GM10248 (cell line): ENCODE measurements around the gene MAGEA2B.
"Not testable (repeated sequence)": the region's sequence is repeated elsewhere in the genome, so short reads cannot be mapped to it uniquely, and the experiment has no call there.

Experiments used
- CTCF ChIA-PET: fragments of 300-600 bp; sonication (Branson Sonifier 250); formaldehyde crosslinking; extraction: SDS; loops from one replicate; lab custom pipeline; 2021; ENCODE audit warnings: antibody characterized with exemption; lab: Yijun Ruan, JAX
- POLR2A ChIA-PET: fragments of 350-650 bp; sonication (Branson Sonifier 250); formaldehyde crosslinking; extraction: SDS; loops from one replicate; lab custom pipeline; 2020; ENCODE audit warnings: antibody characterized with exemption; lab: Yijun Ruan, JAX
- DNase-seq: peaks from one replicate; pipeline ENCODE4 v3.0.0; 2012; ENCODE audit errors: extremely low spot score
- TF ChIP-seq, protein P1 (sequence below): IDR thresholded peaks from 2 replicates; pipeline ENCODE4 v1.5.1; 2012; ENCODE audit warnings: mild to moderate bottlenecking, low read depth; ENCODE audit errors: extremely low read depth, missing control alignments, control extremely low read depth

Gene MAGEA2B, protein sequence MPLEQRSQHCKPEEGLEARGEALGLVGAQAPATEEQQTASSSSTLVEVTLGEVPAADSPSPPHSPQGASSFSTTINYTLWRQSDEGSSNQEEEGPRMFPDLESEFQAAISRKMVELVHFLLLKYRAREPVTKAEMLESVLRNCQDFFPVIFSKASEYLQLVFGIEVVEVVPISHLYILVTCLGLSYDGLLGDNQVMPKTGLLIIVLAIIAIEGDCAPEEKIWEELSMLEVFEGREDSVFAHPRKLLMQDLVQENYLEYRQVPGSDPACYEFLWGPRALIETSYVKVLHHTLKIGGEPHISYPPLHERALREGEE

DNA sequence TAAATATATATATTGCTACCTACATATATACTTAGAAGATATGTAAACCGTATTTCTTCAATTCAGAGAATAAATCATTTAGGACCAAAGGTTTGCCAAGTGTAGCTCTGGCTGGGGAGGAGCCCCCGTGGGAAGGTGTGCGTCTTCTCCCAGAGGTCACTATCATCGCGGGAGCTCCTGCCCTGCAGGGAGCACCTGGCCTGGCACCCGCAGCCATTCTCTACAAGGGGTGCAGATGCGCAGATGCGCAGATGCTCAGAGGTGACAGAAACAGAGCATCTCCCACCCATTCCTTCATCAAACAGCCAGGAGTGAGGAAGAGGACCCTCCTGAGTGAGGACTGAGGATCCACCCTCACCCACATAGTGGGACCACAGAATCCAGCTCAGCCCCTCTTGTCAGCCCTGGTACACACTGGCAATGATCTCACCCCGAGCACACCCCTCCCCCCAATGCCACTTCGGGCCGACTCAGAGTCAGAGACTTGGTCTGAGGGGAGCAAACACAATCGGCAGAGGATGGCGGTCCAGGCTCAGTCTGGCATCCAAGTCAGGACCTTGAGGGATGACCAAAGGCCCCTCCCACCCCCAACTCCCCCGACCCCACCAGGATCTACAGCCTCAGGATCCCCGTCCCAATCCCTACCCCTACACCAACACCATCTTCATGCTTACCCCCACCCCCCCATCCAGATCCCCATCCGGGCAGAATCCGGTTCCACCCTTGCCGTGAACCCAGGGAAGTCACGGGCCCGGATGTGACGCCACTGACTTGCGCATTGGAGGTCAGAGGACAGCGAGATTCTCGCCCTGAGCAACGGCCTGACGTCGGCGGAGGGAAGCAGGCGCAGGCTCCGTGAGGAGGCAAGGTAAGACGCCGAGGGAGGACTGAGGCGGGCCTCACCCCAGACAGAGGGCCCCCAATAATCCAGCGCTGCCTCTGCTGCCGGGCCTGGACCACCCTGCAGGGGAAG lies at the start of gene MAGEA2B:
TSS of gene MAGEA2B (plus strand) at position 814 of the 973 bp plus-strand sequence. CDS start 2,479 bp downstream, outside the sequence.
- DNase-seq, CTCF ChIA-PET, POLR2A ChIA-PET: not testable (repeated sequence)

DNA sequence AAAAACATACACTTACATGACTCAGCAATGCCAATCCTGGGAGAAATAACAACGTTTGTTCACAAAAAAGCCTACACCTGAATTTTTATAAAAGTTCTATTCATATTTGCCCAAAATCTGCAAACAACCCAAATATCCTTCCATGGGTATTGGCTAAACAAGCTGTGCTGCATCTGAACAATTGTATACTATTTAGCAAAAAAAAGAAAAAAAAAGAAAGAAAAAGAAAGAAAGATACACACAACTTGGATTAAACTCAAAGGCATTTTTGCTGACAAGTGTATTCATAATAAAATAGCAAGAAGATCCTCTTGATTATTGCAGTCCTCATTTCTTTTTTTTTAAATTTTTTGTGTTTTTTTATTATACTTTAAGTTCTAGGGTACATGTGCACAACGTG lies 40.3 kb upstream of the MAGEA2B start:
- no peak for DNase-seq
- TF ChIP-seq, protein P1, sequence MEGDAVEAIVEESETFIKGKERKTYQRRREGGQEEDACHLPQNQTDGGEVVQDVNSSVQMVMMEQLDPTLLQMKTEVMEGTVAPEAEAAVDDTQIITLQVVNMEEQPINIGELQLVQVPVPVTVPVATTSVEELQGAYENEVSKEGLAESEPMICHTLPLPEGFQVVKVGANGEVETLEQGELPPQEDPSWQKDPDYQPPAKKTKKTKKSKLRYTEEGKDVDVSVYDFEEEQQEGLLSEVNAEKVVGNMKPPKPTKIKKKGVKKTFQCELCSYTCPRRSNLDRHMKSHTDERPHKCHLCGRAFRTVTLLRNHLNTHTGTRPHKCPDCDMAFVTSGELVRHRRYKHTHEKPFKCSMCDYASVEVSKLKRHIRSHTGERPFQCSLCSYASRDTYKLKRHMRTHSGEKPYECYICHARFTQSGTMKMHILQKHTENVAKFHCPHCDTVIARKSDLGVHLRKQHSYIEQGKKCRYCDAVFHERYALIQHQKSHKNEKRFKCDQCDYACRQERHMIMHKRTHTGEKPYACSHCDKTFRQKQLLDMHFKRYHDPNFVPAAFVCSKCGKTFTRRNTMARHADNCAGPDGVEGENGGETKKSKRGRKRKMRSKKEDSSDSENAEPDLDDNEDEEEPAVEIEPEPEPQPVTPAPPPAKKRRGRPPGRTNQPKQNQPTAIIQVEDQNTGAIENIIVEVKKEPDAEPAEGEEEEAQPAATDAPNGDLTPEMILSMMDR = no peak
- POLR2A ChIA-PET = no interaction called here
- CTCF ChIA-PET = no interaction called here

DNA sequence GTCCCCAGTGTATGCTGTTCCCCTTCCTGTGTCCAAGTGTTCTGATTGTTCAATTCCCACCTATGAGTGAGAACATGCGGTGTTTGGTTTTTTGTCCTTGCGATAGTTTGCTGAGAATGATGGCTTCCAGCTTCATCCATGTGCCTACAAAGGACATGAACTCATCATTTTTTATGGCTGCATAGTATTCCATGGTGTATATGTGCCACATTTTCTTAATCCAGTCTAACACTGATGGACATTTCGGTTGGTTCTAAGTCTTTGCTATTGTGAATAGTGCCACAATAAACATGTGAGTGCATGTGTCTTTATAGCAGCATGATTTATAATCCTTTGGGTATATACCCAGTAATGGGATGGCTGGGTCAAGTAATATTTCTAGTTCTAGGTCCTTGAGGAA lies 39.8 kb upstream of the MAGEA2B start:
- POLR2A ChIA-PET, CTCF ChIA-PET, DNase-seq: not testable (repeated sequence)

DNA sequence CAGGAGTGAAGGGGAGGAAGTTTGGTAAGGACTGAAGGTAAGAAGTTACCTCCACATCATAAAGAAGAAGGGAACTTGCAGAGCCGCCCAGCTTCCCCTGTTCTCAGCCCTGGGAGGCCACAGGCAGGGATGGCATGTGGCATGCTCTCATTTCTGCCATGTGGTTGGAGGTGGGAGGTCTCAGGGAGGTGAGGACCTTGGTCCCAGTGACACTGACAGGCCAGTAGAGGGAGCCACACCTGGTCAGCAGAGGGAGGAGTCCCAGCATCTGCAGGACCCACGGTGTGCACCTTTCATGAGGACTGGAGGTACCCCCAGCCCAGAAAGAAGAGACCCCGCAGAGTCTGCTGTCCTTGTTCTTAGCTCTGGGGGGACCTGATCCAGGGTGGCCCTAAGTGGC lies 33.4 kb upstream of the MAGEA2B start:
- POLR2A ChIA-PET = not testable (repeated sequence)

DNA sequence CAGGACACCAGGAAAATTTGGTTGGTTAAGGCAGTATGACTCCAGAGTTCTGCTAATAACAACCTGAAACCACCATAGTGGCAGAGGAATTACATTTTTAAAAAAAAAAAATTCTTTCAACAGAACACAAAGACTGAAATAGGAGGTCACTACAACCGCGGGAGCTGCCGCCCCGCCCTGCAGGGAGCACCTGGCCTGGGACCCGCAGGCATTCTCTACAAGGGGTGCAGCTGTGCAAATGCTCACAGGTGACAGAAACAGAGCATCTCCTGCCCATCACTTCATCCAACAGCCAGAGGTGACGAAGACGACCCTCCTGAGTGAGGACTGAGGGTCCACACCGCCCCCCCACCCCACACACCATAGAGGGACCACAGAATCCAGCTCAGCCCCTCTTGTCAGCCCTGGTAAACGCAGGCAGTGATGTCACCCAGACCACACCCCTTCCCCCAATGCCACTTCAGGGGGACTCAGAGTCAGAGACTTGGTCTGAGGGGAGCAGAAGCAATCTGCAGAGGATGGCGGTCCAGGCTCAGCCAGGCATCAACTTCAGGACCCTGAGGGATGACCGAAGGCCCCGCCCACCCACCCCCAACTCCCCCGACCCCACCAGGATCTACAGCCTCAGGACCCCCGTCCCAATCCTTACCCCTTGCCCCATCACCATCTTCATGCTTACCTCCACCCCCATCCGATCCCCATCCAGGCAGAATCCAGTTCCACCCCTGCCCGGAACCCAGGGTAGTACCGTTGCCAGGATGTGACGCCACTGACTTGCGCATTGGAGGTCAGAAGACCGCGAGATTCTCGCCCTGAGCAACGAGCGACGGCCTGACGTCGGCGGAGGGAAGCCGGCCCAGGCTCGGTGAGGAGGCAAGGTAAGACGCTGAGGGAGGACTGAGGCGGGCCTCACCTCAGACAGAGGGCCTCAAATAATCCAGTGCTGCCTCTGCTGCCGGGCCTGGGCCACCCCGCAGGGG lies 16.2 kb upstream of the MAGEA2B start, which contains the start of gene MAGEA3:
TSS of gene MAGEA3 (plus strand) at position 843 of the 980 bp plus-strand sequence. CDS start 2,039 bp downstream, outside the sequence.
- CTCF ChIA-PET, POLR2A ChIA-PET, DNase-seq: not testable (repeated sequence)

More for the DNA sequence above, 33.4 kb upstream of the MAGEA2B start:
- CTCF ChIA-PET, DNase-seq: not testable (repeated sequence)

DNA sequence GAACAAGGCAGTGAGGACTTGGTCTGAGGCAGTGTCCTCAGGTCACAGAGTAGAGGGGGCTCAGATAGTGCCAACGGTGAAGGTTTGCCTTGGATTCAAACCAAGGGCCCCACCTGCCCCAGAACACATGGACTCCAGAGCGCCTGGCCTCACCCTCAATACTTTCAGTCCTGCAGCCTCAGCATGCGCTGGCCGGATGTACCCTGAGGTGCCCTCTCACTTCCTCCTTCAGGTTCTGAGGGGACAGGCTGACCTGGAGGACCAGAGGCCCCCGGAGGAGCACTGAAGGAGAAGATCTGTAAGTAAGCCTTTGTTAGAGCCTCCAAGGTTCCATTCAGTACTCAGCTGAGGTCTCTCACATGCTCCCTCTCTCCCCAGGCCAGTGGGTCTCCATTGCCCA lies 14.0 kb upstream of the MAGEA2B start:
- DNase-seq, POLR2A ChIA-PET, CTCF ChIA-PET: not testable (repeated sequence)

DNA sequence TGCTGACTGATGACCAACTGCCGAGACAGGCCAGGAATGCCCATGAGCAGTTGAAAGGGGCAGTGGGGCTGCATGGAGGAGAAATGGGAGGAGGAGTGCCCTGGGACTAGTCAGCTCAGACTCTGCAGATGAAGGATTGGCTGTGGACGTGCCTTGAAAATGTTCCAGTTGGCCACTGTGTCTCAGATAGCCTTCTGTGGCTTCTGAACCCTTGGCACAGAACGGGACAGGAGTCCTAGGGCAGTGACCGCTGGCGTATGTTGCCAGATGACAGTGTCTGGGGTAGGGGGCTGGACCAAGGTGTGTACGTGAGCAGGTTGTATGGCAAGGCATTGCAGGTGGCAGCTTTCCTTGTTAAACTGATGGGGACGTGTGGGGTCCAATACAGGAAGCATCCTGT lies 7.9 kb upstream of the MAGEA2B start:
- DNase-seq, CTCF ChIA-PET, POLR2A ChIA-PET: not testable (repeated sequence)

DNA sequence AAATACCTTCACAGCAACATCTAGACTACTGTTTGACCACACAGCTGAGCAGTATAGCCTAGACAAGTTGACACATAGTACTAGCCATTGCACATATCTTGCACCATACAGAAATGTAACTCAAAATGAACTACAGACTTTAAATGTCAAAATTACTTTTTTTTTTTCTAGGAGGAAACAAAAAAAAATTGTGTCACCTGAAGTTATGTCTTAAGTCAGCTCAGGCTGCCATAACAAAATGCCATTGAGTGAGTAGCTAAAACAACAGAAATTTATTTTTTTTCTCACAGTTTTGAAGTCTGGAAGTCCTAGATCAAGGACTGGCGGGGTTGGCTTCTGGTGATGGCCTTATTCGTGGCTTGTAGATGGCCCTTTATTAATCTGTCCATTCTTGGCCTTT lies 5.3 kb upstream of the MAGEA2B start, which contains the start of gene CSAG2:
TSS of gene CSAG2 (minus strand) at position 101 of the 400 bp plus-strand sequence. CDS start 161 bp downstream, outside the sequence.
- POLR2A ChIA-PET, DNase-seq, CTCF ChIA-PET: not testable (repeated sequence)

DNA sequence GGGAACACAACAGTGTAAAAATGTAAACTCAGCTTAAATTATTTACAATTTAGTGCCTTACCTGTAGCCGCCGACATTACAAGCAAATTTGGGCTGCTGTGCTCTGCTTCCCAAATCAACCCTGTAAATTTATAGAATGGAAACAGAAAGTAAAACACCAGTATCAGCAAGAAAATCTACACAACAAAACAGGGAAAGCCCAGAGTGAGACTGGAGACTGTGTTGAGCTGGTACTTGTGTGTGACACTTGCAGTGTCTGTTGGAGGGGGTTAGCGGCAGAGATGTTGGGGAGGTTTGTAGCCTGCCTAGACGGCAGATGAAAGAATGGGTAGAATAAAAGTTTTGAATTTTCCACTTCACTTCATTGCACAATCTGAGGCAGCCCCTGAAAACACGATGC lies 1.2 kb upstream of the MAGEA2B start:
- CTCF ChIA-PET, POLR2A ChIA-PET, DNase-seq: not testable (repeated sequence)

DNA sequence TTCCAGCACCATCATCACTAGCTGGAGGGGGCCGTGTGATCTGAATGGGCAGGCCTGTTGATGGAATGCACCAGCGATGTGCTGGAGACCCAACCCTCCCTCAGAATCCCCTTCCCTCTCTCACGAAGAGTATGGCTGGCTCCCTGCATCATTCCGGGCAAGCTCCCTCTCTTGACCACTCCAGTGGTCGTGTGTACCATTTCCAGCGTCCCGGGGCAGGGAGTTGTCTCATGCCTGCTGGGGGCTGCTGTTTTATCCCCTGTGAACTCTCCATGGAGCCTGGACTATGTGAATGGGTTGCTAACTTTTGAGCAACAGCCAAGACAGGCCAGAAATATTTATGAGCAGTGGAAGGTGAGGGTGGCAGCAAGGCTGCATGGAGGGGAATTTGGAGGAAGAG lies 11.0 kb downstream of the MAGEA2B start:
- TF ChIP-seq, protein P1 = no peak
- POLR2A ChIA-PET = no interaction called here
- CTCF ChIA-PET = no interaction called here
- DNase-seq = no peak
